Hepatocyte (in vitro differentiated cells): ENCODE data around the gene PCA3. TPM values are rescaled to one million over a fixed set of nuclear protein-coding genes. Genes with fewer than 3 reads are reported as not detected.

ENCODE experiments used
- DNase-seq: peaks from one replicate; pipeline ENCODE4 v3.0.0-alpha.2; 2016; ENCODE audit warnings: low spot score
- H2AFZ ChIP-seq: fragments of 200-600 bp; sonication (generic); 2 replicates; pipeline ENCODE4 v1.6.0; 2016; ENCODE audit warnings: antibody characterized with exemption, mild to moderate bottlenecking
- H3K27ac ChIP-seq: fragments of 200-600 bp; sonication (generic); 2 replicates; pipeline ENCODE4 v1.5.1; 2016; ENCODE audit warnings: mild to moderate bottlenecking
- H3K27me3 ChIP-seq: fragments of 200-600 bp; sonication (generic); 2 replicates; pipeline ENCODE4 v1.6.1; 2016
- H3K36me3 ChIP-seq: fragments of 200-600 bp; sonication (generic); replicated peaks from 2 replicates; pipeline ENCODE4 v1.5.1; 2016; ENCODE audit warnings: low read depth; ENCODE audit not compliant: insufficient read depth
- H3K4me1 ChIP-seq: fragments of 200-600 bp; sonication (generic); 2 replicates; pipeline ENCODE4 v1.5.1; 2016; ENCODE audit warnings: mild to moderate bottlenecking, moderate library complexity; ENCODE audit not compliant: insufficient read depth
- H3K4me2 ChIP-seq: fragments of 200-600 bp; sonication (generic); 2 replicates; pipeline ENCODE4 v1.6.0; 2016
- H3K4me3 ChIP-seq: fragments of 200-600 bp; sonication (generic); 2 replicates; pipeline ENCODE4 v1.5.1; 2016; ENCODE audit warnings: mild to moderate bottlenecking
- H3K79me2 ChIP-seq: fragments of 200-600 bp; sonication (generic); 2 replicates; pipeline ENCODE4 v1.6.0; 2017; ENCODE audit warnings: mild to moderate bottlenecking
- H3K9me2 ChIP-seq: fragments of 200-600 bp; sonication (generic); replicated peaks from 2 replicates; pipeline ENCODE4 v1.6.0; 2017; ENCODE audit warnings: mild to moderate bottlenecking; ENCODE audit not compliant: insufficient read depth
- H3K9me3 ChIP-seq: fragments of 200-600 bp; sonication (generic); 2 replicates; pipeline ENCODE4 v1.5.1; 2016; ENCODE audit warnings: low read depth, mild to moderate bottlenecking
- H4K20me1 ChIP-seq: fragments of 200-600 bp; sonication (generic); 2 replicates; pipeline ENCODE4 v1.6.0; 2016; ENCODE audit warnings: mild to moderate bottlenecking; ENCODE audit not compliant: insufficient read depth, poor library complexity, severe bottlenecking
- EZH2 ChIP-seq: fragments of 200-600 bp; sonication (generic); IDR thresholded peaks from 2 replicates; pipeline ENCODE4 v1.6.1; 2016; ENCODE audit warnings: antibody characterized with exemption, mild to moderate bottlenecking, borderline replicate concordance
- EZH2phosphoT487 ChIP-seq: fragments of 200-600 bp; sonication (generic); IDR thresholded peaks from one replicate; pipeline ENCODE4 v1.6.1; 2018; ENCODE audit warnings: antibody characterized with exemption, mild to moderate bottlenecking, low read depth, moderate library complexity; ENCODE audit not compliant: unreplicated experiment, severe bottlenecking
- WGBS: methylation state at CpG from one replicate; pipeline ENCODE4 v1.1.6; 2016; ENCODE audit warnings: low lambda C conversion rate; ENCODE audit errors: missing lambda C conversion rate; 5-methylcytosine and 5-hydroxymethylcytosine counted together
- polyA plus RNA-seq: library from polyadenylated mRNA; unstranded; fragments of >200 nt; fragmentation: Nextera tagmentation; extraction: Ambion mirVana; gene quantifications from 2 replicates; pipeline ENCODE4 v1.2.1, GENCODE V29; 2016
- total RNA-seq: library from RNA; depleted of rRNA; stranded (reverse); fragments of >200 nt; gene quantifications from 2 replicates; pipeline ENCODE4 v1.2.3, GENCODE V29; 2014
- TF ChIP-seq, protein P1 (sequence below): fragments of 200-600 bp; sonication (generic); IDR thresholded peaks from 2 replicates; pipeline ENCODE4 v1.5.1; 2016; ENCODE audit warnings: antibody characterized with exemption, mild to moderate bottlenecking; ENCODE audit not compliant: poor library complexity

Gene PCA3
- total RNA-seq = 0.16 TPM in 1 of 2 replicates, not detected in the other
- polyA plus RNA-seq = 0.15 TPM in 1 of 2 replicates, not detected in the other

DNA sequence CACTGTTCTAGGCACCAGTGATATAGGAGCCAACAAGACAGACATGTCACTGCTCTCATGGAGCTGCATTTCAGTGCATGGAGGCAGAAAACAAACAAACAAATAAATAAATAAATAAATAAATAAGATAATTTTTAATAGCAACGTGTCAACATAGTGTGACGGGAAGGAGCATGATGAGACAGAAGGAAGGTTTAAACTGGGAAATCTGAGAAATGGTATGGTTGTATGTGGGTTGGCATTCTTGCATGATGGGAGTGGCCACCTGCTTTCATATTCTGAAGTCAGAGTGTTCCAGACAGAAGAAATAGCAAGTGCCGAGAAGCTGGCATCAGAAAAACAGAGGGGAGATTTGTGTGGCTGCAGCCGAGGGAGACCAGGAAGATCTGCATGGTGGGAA, at the start of gene PCA3:
TSS of gene PCA3 (plus strand) at position 301 of the 400 bp plus-strand sequence.
- no peaks in the 10 kb centered on the region for H3K27me3 ChIP-seq
- no peak for DNase-seq
- H3K4me3 ChIP-seq = no peak within 1 kb of the TSS
- H3K9me3 ChIP-seq = no peaks in the 10 kb centered on the region
- no peak within 1 kb of the TSS for H2AFZ ChIP-seq
- WGBS = 96% methylated on average over 4 of the region's 4 CpGs
- no peak within 1 kb of the TSS for H3K4me2 ChIP-seq
- H4K20me1 ChIP-seq = no peaks in the 10 kb centered on the region
- H3K79me2 ChIP-seq = no peaks in the 10 kb centered on the region
- TF ChIP-seq, protein P1, sequence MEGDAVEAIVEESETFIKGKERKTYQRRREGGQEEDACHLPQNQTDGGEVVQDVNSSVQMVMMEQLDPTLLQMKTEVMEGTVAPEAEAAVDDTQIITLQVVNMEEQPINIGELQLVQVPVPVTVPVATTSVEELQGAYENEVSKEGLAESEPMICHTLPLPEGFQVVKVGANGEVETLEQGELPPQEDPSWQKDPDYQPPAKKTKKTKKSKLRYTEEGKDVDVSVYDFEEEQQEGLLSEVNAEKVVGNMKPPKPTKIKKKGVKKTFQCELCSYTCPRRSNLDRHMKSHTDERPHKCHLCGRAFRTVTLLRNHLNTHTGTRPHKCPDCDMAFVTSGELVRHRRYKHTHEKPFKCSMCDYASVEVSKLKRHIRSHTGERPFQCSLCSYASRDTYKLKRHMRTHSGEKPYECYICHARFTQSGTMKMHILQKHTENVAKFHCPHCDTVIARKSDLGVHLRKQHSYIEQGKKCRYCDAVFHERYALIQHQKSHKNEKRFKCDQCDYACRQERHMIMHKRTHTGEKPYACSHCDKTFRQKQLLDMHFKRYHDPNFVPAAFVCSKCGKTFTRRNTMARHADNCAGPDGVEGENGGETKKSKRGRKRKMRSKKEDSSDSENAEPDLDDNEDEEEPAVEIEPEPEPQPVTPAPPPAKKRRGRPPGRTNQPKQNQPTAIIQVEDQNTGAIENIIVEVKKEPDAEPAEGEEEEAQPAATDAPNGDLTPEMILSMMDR = no peak
- TF ChIP-seq EZH2phosphoT487 (no peak), EZH2 (no peak)
- no peaks in the 10 kb centered on the region for H3K4me1 ChIP-seq
- no peaks in the 10 kb centered on the region for H3K9me2 ChIP-seq
- H3K36me3 ChIP-seq = no peaks in the 10 kb centered on the region
- no peak within 1 kb of the TSS for H3K27ac ChIP-seq

DNA sequence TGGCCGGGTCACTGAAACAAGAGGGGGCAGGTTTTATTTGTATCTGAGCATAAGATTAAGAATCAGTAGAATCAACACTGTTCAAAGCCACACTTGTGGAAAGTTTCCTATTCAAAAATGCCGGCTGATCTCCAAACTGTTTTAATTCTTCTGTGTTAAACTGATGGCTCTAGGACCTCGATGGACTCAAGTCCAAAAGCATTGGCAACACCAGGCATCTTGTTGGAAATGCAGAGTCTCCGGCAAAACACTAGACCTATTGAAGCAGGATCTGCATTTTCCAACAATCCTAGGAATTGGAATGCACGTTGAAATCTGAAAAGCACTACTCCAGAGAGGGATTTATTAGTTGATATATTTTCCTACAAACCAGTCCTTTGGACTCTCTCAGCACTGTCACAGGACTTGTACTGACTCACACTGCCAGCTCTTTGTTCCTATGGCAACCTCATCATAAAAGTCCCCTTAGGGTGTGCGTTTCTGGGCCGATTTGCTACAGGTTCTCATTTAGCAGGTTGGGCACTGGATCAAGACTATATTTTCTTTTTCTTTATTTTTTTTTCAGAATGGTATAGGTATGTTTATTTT, 48.1 kb upstream of the PCA3 start:
- no peak overlapping the region for H2AFZ ChIP-seq

DNA sequence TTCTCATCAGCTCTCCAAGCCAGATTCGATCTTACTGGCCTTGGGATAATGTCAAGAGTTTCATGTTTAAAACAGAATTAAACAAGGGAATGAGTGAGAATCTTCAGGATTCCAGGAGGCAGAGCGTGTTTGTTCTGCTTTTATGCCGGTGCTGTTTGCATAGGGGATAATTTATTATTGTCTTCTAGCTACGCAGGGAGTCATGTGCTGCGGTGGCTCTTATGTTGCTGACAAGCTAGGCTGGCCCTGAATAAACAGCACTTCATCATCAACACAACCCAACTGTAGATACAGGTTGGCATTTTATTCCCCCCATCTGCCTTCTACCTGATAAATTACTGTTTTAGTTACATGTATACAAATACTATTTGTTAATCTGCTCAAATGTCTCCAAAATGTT, 47.1 kb upstream of the PCA3 start:
- no peak for DNase-seq
- Histone ChIP-seq H3K4me2 (no peak overlapping the region), H3K4me1 (peaks cover 6% of the 10 kb centered on the region), H3K36me3 (no peaks in the 10 kb centered on the region), H3K9me3 (no peaks in the 10 kb centered on the region), H3K9me2 (no peaks in the 10 kb centered on the region), H4K20me1 (no peaks in the 10 kb centered on the region), H3K4me3 (no peak overlapping the region), H2AFZ (no peak overlapping the region), H3K27me3 (no peaks in the 10 kb centered on the region), H3K79me2 (no peaks in the 10 kb centered on the region), H3K27ac (peak overlapping the region; percentile 83)
- WGBS = 68% methylated on average over 5 of the region's 5 CpGs
- TF ChIP-seq EZH2 = no peak
- no peak for TF ChIP-seq EZH2phosphoT487
- TF ChIP-seq, protein P1 = no peak

More for the DNA sequence above, 48.1 kb upstream of the PCA3 start:
- no peaks in the 10 kb centered on the region for H3K79me2 ChIP-seq
- H3K4me1 ChIP-seq = peaks cover 6% of the 10 kb centered on the region
- H4K20me1 ChIP-seq = no peaks in the 10 kb centered on the region
- WGBS = 59% methylated on average over 7 of the region's 7 CpGs
- H3K36me3 ChIP-seq = no peaks in the 10 kb centered on the region
- DNase-seq = peak; percentile 75
- no peaks in the 10 kb centered on the region for H3K9me2 ChIP-seq
- H3K4me2 ChIP-seq = no peak overlapping the region
- no peak overlapping the region for H3K4me3 ChIP-seq
- no peak for TF ChIP-seq EZH2
- H3K9me3 ChIP-seq = no peaks in the 10 kb centered on the region
- peak overlapping the region; percentile 83 for H3K27ac ChIP-seq
- H3K27me3 ChIP-seq = no peaks in the 10 kb centered on the region

DNA sequence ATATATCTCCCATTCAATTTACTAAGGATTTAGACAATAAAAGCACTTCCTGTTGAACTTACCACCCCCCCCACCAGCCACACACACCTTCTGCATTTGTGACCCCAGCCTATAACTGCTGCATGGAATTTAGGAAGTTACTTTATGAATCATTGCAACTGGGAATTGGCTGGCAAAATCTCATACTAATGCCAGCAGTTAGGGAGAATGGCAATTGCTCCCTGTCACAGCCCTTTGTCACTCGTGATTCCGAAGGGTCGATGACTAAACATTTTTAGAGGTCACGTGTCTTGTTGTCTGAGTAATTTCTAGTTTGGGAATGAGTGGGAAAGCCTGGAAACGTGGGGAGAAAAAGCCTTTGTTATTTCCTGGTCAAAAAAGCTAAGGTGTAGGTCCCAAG, 46.6 kb upstream of the PCA3 start:
- TF ChIP-seq EZH2phosphoT487 (no peak), EZH2 (no peak)
- TF ChIP-seq, protein P1 = no peak
- no peaks in the 10 kb centered on the region for H3K36me3 ChIP-seq
- no peak overlapping the region for H3K4me2 ChIP-seq
- peak overlapping the region; percentile 83 for H3K27ac ChIP-seq
- H3K9me2 ChIP-seq = no peaks in the 10 kb centered on the region
- H3K79me2 ChIP-seq = no peaks in the 10 kb centered on the region
- H3K4me1 ChIP-seq = peaks cover 6% of the 10 kb centered on the region
- no peaks in the 10 kb centered on the region for H4K20me1 ChIP-seq
- DNase-seq = no peak
- H3K27me3 ChIP-seq = no peaks in the 10 kb centered on the region
- 70% methylated on average over 5 of the region's 5 CpGs for WGBS
- no peaks in the 10 kb centered on the region for H3K9me3 ChIP-seq
- no peak overlapping the region for H3K4me3 ChIP-seq
- no peak overlapping the region for H2AFZ ChIP-seq
